WERI-Rb-1 (cell line): ENCODE data around the gene FBXL17.

ENCODE experiments used
- DNase-seq: peaks from one replicate; pipeline ENCODE4 v3.0.0-alpha.2; 2020
- H3K27ac ChIP-seq: fragments of 250-450 bp; sonication (Bioruptor Pico); 2 replicates; pipeline ENCODE4 v1.5.1; 2020; ENCODE audit warnings: mild to moderate bottlenecking, moderate library complexity
- H3K27me3 ChIP-seq: fragments of 250-450 bp; sonication (Bioruptor Pico); 2 replicates; pipeline ENCODE4 v1.5.1; 2021; ENCODE audit warnings: mild to moderate bottlenecking, low read depth, moderate library complexity; ENCODE audit not compliant: insufficient read depth, severe bottlenecking
- H3K36me3 ChIP-seq: fragments of 250-450 bp; sonication (Bioruptor Pico); 2 replicates; pipeline ENCODE4 v1.5.1; 2020; ENCODE audit warnings: mild to moderate bottlenecking, moderate library complexity
- H3K4me3 ChIP-seq: 2 replicates; pipeline ENCODE4 v1.5.1; 2011; ENCODE audit warnings: low read depth, mild to moderate bottlenecking, control low read depth, low read length
- H3K9me3 ChIP-seq: fragments of 250-450 bp; sonication (Bioruptor Pico); 2 replicates; pipeline ENCODE4 v1.5.1; 2021; ENCODE audit warnings: mild to moderate bottlenecking, moderate library complexity; ENCODE audit not compliant: severe bottlenecking
- TF ChIP-seq, protein P1 (sequence below): IDR thresholded peaks from 2 replicates; pipeline ENCODE4 v1.5.1; 2011; ENCODE audit warnings: low read depth, mild to moderate bottlenecking, control low read depth, inconsistent platforms, low read length

FBXL17 gene

DNA sequence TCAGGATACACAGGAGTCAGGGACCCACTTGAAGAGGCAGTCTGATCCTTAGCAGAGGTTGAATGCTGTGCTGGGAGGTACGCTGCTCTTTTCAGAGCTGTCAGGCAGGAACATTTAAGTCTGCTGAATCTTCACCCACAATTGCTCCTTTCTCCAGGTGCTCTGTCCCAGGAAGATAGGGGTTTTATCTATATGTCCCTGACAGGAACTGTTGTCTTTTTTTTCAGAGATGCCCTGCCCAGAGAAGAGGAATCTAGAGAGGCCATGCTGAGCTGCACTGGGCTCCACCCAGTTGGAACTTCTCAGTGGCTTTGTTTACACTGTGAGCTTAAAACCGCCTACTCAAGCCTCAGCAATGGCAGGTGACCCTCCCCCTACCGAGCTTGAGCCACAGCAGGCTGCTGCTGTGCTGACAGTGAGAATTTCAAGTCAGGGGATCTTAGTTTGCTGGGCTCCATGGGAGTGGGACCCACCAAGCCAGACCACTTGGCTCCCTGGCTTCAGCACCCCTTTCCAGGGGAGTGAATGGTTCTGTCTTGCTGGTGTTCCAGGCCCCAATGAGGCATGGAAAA lies 169.0 kb downstream of the FBXL17 start:
- Histone ChIP-seq H3K27me3 (no peaks in the 10 kb centered on the region), H3K9me3 (peaks cover 6% of the 10 kb centered on the region), H3K27ac (no peak overlapping the region), H3K36me3 (no peaks in the 10 kb centered on the region), H3K4me3 (no peak overlapping the region)
- TF ChIP-seq, protein P1, sequence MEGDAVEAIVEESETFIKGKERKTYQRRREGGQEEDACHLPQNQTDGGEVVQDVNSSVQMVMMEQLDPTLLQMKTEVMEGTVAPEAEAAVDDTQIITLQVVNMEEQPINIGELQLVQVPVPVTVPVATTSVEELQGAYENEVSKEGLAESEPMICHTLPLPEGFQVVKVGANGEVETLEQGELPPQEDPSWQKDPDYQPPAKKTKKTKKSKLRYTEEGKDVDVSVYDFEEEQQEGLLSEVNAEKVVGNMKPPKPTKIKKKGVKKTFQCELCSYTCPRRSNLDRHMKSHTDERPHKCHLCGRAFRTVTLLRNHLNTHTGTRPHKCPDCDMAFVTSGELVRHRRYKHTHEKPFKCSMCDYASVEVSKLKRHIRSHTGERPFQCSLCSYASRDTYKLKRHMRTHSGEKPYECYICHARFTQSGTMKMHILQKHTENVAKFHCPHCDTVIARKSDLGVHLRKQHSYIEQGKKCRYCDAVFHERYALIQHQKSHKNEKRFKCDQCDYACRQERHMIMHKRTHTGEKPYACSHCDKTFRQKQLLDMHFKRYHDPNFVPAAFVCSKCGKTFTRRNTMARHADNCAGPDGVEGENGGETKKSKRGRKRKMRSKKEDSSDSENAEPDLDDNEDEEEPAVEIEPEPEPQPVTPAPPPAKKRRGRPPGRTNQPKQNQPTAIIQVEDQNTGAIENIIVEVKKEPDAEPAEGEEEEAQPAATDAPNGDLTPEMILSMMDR = no peak
- DNase-seq = peak; percentile 27

DNA sequence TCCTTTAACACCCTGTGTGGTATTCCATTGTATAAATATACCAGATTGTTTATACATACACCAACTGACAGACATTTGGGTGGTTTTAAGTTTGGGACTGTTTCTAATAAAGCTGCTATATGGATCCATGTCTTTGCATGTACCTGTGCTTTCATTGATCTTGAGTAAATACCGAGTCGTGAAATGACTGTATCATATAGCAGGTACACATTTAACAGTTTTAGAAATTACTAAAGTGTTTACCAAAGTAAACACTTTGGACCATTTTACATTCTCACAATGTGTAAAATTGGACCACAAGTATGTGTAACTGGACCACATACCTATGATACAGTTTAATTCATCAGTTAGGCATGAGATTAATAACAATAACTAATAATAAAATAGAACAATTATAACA lies 175.2 kb downstream of the FBXL17 start:
- no peaks in the 10 kb centered on the region for H3K36me3 ChIP-seq
- no peak overlapping the region for H3K27ac ChIP-seq
- TF ChIP-seq, protein P1 = no peak
- no peak overlapping the region for H3K4me3 ChIP-seq
- no peaks in the 10 kb centered on the region for H3K9me3 ChIP-seq
- no peaks in the 10 kb centered on the region for H3K27me3 ChIP-seq
- no peak for DNase-seq

DNA sequence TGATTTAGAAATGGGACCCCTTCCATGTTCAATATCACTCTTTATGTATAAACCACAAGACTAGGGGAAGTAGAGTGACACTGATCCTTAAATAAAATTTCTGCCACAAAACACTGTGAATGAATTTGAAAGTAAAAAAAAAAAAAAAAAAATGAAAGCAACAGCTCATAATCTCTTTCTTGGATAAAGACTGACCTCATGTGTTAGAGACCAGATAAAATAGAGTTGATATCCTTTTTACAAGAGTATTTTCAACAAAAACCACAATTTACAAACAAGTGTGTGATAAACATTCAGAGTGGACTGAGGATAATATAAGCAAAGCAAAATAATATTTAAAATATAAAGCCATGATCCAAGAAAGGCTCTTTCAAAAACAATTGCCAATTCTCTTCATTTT lies 180.2 kb downstream of the FBXL17 start:
- no peak overlapping the region for H3K4me3 ChIP-seq
- no peak for DNase-seq
- H3K27ac ChIP-seq = no peak overlapping the region
- no peaks in the 10 kb centered on the region for H3K9me3 ChIP-seq
- no peaks in the 10 kb centered on the region for H3K36me3 ChIP-seq
- H3K27me3 ChIP-seq = no peaks in the 10 kb centered on the region
- TF ChIP-seq, protein P1 = no peak

DNA sequence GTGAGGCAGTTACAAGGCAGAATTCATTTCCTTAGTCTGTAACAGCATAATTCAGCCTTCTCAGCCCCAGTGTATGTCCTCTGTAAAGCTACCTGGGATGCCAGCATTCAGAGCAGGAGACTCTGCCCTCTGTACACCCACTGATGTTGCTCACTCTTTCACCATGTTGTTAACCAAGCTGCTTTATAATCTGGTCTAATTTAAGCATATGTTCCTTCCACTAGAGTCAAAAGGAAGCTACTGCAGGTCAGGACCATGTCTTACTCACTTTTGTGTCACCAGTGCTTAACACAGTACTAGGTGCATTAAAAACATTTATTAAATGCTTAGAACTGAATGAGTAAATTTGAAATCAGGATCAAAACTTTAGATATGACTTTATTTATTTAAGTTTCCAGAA lies 185.6 kb downstream of the FBXL17 start:
- no peaks in the 10 kb centered on the region for H3K36me3 ChIP-seq
- TF ChIP-seq, protein P1 = no peak
- H3K9me3 ChIP-seq = no peaks in the 10 kb centered on the region
- H3K4me3 ChIP-seq = no peak overlapping the region
- no peaks in the 10 kb centered on the region for H3K27me3 ChIP-seq
- no peak for DNase-seq
- H3K27ac ChIP-seq = no peak overlapping the region

DNA sequence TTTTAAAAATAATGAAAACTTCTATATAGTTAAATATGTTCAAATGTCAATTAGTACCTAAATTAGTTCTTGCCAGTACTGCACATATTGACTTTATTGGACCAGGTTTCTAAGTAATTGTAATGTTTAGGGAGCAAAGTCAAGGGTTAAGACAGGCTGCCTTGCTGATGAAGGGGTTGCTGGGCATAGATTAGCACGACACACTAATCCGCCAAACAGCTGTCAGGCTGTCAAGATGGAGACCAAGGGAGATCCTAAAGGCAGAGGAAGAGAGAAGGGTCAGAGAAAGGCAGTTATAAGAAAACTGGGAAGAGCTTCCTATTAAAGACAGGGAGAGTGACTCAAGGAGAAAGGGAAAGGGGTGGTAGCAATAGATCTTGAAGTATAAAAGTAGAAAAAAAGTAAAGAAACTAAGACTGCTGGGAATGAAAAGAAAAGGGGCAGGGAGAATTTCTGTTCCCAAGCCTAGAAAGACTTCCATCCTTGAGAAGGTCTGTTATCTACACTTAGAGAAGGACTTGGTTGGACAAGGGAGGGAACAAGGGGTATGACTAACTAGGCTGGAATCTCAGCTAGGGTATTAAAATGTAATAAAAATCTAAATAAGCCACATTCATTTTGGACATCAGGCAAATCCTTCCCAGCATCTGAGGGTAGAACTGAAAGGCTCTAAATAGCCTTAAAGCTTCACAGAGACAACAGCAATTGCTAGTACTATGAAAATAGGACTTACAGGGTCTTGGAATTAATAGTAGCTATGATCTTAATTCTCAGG lies 188.7 kb downstream of the FBXL17 start:
- H3K27ac ChIP-seq = peak overlapping the region; percentile 66
- no peaks in the 10 kb centered on the region for H3K27me3 ChIP-seq
- peak; percentile 75 for DNase-seq
- TF ChIP-seq, protein P1 = no peak
- no peak overlapping the region for H3K4me3 ChIP-seq
- H3K36me3 ChIP-seq = no peaks in the 10 kb centered on the region
- H3K9me3 ChIP-seq = no peaks in the 10 kb centered on the region
